CD4-positive, alpha-beta T cell treated with Interferon alpha-2 for 1 hour (primary cell): ENCODE measurements around the gene VCL.
"Not testable (repeated sequence)": the region's sequence is repeated elsewhere in the genome, so short reads cannot be mapped to it uniquely, and the experiment has no call there.

Source experiments
- DNase-seq, 2 donors: peaks; one replicate each; pipeline ENCODE4 v3.0.0-alpha.2; 2020 to 2022

VCL gene

DNA sequence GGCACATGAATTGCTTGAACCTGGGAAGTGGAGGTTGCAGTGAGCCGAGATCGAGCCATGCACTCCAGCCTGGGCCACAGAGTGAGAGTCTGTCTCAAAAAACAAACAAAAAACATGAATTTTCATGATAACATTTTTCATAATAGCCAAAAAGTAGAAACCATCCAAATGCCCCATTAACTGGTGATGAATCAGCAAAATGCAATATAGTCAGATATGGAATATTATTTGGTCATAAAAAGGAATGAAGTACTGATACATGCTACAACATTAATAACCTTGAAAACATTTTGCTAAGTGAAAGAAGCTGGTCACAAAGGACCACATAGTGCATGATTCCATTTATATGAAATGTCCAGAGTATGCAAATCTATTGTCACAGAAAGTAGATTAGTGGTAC is 24.5 kb upstream of the VCL start:
- DNase-seq, result no peak

DNA sequence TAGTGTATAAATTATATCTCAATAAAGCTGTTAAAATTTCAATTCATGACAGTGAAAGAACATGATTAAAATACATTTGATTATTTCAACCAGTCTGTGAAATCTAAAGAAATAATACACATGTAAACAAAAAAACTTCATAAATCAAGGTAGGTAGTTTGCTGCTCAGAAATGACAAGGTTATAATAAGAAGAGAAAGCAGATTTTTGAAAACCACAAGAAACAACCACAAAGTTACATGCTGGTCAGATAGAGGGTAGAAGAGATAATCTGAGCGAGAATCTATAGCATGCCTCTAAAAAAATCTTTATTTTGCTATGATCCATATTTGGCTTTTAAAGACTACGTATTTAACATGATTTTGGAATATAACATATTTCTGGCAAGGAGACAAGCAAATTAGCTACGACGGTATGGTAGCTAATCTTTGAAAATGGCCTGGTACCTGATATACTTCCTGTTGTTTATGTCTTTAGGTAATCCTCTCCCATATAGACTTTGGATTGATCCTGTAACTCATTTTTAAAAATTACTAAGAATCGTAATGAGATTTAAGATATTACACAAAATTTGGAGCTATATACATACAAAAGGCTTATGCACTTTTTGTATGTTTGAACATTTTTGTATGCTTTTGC is 23.5 kb upstream of the VCL start:
- DNase-seq, result peak in 1 of 2 donors; percentile 68

DNA sequence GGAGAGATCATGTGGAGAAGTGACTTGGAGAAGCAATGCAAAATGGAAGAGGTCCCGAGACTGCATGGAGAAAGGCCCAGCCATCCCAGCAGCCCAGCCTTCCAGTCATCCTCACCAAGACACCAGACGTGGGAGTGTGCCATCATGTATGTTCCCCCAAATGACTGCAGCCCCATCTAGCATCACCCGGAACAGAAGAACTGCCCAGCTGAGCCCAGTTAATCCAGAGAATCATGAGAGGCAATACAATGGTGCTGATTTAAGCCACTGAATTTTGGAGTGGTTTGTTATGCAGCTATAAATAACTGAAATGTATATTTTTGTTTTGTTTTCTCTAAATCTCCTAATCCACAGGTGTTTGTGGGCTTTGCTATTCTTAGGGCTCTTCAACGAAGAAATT is 22.5 kb upstream of the VCL start:
- no peak for DNase-seq

DNA sequence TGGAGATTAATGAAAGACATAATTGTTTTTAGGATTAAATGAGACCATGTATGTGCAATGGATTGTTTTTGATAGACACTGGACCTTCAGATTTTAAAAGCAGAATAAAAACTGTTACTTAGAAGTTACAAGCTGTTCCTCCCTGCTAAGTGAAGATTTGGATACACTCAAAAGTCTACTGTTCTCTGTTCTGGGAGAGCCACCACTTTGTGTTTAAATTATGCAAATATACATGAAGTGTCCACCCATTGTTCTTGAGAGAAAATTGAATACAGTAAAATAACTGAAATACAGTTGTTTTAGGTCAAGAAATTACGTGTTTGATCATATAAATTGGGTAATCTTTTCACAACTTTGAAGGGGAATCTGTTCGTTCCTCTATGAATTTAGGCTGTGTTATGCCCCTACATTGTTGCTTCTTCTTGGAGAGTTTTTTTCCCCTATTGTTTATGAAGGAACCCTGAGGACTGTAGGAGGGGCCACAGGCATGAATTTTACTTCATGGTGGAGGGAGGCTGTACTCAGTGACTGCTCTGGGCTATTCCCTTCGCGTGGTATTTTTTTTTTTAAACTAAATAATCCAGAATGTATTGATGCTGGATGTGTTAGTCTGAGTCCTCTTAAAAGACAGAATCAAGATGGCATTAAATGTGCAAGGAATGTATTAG is 18.6 kb upstream of the VCL start:
- DNase-seq, result no peak

DNA sequence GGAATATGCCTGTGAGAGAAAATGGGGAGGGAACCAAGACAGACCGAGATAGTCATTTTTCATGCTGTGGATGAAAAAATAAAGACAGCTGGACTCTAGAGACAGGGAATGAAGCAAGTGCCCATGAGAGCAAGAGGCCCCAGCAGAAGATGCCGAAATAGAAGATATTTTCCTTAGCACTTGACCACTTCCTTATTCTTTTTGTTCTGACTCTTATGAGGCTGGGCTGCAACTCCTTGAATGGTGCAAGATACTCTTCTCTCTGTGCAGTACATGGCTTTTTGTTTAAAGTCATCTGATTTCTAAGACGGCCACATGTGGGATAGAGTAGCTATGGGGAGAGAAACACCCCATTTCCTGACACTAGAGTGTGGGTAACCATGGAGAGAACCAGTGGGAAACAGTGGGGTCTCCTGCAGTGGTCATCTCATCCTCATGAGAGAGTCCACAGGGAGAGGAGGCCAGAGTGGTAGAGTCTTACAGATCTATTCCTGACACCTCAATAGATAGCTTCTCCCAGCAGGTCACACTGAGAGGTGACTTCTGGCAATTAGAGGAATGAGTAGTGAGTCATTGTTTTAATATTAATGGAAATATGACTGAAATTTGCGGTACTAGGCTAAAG is 18.0 kb upstream of the VCL start:
- DNase-seq, result no peak

DNA sequence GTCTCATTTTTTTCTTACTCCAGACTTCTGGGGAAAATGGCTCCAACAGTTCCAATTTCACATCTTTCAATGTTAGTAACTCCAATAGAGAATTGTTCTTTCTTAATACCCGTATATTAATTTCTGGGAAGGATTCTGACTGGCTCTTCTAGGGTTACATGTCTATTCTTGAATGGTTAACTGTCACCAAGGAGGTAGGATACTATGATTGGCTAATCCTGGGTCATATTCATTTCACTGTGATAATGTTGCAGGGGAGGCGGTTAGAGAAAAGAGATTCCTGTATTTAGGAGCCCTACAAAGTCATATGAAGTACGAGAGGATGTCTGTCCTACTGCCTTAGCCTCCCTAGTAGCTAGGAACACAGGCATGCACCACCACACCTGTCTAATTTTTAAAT is 16.1 kb upstream of the VCL start:
- no peak for DNase-seq

DNA sequence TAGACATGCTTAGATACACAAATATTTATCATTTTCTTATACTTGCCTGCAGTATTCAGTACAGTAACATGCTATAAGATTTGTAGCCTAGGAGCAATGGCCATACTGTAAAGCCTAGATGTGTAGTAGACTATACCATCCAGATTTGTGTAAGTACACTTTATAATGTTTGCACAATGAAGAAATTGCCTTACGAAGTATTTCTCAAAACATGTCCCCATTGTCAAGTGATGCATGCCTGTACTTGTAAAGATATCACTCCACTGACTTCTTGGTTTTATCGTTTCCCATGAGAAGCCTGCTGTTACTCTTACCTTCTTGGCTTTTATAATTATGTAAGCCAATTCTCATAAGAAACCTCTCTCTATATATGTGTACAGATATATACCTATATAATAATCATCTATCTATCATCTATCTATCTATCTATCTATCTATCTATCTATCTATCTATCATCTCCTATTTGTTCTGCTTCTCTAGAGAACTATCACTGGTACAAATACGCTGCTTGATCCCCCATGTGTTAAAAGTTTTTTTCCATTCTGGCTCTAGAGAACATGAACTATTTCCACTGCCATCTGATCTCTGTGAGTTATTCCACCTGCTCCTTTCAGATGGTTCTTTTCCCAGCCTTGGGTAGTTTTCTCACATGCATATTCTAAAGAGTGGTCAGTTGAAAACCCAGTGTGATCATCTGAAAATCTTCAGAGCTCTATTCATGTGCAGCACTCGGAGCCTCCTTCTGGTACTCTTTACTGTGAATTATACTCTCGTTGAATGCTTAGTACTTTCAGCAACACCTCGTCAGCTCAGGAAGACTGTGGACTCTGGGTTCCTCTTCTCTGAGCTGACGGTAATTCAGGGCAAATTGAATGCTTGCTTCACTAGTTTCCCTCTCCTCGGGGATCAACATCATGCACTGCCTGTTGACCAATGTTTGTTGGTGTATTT is 14.5 kb upstream of the VCL start:
- no peak for DNase-seq

DNA sequence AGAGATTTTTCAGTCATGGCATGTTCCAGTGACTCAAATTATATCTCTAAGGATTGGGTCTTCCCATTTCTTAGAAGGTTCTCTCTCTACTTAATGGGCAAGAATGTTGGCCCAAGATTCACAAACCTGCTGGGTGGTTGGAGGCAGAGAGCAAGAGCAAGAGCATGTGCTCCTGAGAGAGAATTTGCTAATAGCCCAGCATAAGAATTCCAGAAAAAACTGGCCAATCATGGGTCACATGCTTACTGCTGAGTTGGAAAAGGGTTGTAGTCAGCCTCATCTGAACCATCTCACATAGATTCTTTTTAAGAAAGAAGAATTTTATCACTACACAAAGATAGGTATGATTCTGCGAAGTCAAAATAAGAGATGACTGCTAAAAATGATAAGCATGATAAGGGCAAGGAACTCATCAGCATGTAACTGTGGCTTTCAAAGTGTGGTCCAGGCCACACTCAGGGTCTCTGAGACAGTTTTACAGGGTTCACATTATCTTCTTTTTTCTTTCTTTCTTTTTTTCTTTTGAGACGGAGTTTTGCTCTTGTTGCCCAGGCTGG is 8.2 kb upstream of the VCL start:
- no peak for DNase-seq

DNA sequence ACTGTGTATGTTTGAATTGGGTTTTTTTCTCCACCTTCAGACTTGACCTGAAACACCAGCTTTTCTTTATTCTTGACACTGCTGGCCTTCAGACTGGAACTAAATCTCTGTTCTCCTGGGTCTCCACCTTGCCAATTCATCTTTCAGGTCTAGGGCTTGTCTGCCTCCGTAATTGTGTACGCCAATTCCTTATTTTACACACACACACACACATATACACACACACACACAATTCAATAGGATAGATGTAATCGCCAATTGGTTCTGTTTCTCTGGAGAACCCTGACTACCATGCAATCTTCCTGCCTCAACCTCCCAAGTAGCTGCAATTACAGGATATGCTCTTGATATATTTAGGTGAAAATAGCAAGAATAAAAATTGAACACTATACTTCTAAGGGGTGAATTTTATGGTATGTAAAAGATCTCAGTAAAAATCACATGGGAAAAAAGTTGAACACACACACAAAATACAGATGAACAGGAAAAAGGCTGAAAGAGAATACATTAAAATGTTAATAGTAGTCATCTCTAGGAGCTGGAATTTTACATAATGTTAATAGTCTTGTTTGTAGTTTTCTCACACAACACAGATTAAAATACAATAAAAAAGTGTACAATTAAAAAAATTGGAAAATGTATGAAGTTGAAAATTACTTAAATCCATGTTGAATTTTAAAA is 6.6 kb upstream of the VCL start:
- DNase-seq, result no peak

DNA sequence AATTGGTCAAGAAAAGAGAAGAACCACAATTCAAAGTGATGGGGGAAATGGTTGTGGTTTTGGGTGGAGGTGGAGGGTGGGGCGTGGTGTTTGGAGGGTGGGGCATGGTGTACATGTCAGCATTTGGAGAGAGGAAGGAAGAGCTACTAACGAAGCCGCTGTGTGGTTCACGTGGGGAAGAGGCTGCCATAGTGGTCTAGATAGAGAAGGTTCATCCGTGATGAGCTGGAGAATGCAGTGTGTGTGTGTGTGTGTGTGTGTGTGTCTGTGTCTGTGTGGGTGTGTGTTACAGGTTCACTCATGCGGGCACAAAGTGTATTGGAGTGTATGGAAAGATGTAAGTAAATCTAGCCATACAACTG is 6.1 kb upstream of the VCL start:
- DNase-seq, result peak; percentile 84 to 88

DNA sequence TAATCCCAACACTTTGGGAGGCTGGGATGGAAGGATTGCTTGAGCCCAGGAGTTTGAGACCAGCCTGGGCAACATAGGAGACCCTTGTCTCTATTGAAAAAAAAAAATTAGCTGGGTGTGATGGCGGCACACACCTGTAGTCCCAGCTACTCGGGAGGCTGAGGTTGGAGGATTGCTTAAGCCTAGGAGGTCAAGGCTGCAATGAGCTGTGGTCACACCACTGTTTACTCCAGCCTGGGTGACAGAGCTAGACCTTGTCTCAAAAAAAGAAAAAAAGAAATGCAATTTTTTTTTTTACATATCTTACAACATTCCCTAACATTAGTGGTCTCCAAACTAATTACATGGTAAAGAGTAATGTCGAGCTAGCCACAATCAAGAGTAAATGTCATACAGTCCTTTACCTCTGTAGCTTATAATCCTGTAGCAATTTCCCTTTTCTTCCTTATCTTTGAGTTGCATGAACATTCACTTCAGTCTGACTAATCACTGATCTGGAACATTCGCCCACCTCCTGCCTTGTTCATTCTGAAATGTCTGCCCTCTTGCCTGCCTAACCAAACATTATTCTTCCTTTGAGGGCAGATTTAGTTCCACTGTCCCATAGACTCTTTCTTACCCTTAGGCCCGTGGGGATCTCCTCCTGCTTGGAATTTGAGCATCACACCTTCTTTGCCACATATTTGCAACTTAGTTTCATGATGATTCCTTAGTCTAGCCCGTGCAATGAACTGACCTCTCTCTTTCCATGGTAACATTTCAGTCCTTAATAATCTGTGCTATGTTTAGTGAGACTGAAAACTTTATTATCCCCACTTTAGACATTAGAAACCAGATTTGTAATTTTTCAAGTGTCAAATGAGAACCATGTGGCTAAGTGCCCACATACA is 4.8 kb upstream of the VCL start:
- no peak for DNase-seq

DNA sequence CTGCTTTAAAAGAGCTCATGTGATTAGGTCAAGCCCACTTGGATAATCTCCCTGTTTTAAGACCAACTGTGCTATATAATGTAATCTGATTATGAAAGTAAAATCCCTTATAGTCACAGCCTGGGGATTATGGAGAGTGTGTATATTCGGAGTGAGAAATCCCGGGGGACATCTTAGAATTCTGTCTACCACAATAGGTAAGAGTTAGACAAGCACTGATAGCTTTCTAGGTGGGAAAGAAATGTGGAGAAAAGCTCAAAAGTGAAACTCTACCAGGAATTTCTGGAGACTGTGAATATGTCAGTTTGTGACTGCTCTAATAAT is 2.9 kb upstream of the VCL start:
- no peak for DNase-seq

DNA sequence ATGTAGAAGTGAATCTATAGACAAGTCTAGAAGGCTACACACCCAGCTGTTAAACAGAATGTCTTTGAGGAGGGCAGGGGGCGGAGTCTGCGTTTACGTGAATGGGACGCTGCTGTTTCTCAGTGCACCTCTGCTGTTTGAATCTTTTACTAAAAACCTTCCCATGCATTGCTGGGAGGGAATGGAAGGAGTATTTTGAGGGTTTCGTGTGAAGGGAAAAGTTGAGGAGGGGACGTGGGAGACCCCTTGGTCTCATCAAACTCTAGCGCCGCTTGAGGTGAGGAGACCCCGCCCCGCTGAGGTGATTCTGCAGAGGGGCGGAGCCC is 492 bp upstream of the VCL start:
- peak in 1 of 2 donors; percentile 66 for DNase-seq

DNA sequence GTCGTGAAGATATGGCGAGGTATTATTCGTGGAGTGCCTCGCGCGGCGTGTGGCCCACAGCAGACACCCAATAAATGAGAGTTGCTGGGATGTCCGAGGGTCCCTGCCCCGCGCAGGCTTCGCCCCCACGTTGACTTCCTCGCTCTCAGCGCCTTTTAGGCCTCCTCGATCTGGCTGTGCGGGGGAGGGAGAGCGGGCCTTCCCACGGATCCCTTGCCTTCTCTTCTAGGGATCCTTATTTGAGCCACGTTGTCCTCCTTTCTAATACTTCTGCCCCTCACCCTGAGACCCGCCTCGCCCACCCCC is 660 bp downstream of the VCL start:
- no peak for DNase-seq

DNA sequence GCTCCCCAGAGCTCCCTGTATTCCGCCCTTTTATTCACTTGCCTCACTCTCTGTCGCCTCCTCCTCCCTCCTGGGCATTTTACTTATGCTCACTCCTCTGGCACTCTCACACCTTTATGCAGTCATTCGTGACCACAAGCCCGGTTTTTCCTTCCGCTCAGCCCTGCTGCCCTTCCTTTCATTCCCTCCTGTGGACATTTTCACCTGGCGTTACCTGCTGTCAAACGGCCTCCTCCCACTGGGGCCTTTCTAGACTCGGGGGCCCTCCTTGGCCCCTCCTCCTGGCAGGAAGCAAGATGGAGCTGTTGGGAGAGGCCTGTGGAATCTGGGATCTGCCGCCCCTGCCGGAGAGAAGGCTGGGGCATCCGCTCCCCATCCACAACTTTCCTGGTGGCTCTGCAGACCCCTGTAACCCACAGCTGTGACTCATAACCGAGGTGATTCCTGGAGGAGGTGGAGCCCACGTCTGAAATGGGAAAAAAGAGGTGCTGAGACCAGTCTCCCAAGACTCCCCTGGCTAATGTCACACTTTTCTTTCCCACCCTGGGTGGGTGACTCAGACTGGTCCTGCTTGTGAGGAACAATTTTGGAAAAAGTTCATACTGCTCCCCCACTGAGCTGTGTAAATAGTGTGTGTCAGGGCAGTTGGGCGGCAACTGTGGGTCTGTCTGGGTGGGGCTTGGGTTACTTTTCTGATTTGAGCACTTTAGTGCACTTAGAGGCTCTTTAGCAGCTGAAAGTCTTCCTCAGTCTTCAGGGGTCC is 1.2 kb downstream of the VCL start:
- peak in 1 of 2 donors; percentile 33 for DNase-seq

DNA sequence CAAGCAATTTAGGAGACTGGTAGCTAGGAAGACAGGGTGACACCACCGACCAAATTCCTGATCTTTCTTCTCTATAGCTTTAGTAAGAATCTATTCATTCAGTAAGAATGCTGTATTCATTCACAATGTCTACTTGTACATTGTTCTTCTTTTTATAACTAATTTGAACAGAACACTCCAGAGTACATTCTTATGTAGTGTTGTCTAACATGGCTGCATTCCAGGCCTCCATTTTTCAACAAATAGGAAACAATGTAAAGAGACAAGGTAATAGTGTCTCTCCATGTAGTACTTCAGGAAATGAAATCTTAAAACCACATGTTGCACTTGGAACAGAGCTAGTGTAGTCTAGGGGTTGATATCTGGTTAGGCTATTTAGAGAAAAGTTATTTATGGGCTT is 1.8 kb downstream of the VCL start:
- DNase-seq, result no peak

DNA sequence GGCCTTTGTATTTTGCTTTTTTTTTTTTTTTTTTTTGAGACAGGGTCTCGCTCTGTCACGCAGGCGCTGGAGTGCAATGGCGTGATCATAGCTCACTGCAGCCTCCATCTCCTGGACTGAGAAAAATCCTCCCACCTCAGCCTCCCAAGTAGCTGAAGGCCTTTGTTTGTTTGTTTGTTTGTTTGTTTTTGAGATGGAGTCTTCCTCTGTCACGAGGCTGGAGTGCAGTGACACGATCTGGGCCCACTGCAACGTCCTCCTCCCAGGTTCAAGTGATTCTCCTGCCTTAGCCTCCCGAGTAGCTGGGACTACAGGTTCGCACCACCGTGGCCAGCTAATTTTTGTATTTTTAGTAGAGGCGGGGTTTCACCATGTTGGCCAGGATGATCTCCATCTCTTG is 2.3 kb downstream of the VCL start:
- DNase-seq, result not testable (repeated sequence)

DNA sequence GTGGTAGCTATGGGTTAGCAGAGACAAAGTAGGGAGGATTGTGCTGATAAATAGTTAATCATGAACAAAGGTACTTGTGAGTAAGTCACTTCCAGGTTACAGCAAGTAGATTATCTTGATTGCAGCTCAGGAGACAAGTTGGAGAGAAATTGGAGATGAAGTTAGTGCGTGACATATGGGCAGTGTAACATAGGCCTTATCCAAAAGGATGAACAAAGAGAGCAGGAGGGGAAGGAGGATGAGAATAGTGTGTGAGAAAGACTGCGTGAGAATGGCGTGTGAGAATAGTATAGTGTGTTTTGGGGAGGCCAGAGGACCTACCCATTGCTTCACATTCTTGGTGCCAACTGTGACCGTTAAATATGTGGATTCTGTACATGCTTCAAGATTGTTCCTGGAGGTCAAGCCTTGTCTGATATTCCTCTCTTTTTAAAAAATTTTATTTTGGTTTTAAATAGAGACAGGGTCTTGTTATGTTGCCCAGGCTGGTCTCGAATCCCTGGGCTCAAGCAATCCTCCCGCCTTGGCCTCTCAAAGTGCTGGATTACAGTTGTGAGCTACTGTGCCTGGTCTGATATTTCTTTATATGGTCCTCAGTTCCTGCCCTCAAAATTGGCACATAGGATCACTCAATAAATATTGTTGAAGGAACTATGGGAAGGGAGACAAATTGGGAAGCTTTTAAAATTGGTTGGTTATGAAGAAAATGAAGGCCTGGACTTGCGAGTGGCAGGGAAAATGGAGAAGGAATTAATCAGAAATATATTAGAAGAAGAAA is 3.2 kb downstream of the VCL start:
- no peak for DNase-seq

DNA sequence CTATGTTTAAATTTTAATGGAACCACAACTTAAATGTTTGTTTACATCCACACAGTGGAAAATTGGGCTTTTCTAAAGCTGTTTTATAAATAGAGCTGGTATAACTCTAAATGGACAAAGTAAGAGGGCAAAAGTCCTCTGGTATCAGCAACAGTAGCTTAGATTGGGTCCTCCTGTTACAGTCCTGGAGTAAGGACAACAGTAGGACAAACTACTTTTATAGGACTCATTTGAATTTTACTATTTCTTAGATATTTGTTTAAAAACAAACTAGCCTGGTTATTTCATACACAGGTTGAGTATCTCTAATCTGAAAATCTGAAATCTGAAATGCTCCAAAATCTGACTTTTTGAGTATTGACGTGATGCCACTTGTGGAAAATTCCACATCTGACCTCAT is 8.4 kb downstream of the VCL start:
- DNase-seq, result no peak

DNA sequence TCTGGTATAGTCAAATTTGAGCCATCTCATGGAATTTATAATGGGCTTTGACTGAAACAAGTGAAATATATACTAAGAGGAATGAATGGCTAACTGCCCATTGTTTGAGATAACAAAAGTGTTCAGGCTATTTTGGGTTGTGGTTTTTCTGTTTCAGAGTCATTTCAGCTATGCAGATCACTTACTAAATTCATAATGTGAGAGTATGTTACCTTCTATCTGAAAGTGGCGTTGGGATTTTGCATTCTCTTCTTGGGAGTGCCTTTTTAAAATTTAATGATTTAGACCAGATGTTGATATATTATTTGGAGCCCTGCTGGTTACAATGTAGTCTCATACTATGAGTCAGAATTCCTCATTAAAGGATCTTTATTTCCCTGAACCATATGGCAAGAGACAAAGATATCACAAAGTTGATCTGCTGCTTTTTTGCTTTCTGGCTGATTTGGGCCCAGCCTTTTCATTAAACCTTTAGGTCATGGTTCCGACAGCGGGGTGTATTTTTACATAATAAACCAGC is 10.4 kb downstream of the VCL start:
- no peak for DNase-seq
